ENCODE data around the gene CARD19. TPM values are rescaled to one million over a fixed set of nuclear protein-coding genes. Genes with fewer than 3 reads are reported as not detected.
A peak's percentile ranks its signal among the peaks of the same experiment; 100 is the strongest.

Gene CARD19
- total RNA-seq, 4 donors from 2014 or later: 34.7 to 74.4 (median 58.9) TPM

DNA sequence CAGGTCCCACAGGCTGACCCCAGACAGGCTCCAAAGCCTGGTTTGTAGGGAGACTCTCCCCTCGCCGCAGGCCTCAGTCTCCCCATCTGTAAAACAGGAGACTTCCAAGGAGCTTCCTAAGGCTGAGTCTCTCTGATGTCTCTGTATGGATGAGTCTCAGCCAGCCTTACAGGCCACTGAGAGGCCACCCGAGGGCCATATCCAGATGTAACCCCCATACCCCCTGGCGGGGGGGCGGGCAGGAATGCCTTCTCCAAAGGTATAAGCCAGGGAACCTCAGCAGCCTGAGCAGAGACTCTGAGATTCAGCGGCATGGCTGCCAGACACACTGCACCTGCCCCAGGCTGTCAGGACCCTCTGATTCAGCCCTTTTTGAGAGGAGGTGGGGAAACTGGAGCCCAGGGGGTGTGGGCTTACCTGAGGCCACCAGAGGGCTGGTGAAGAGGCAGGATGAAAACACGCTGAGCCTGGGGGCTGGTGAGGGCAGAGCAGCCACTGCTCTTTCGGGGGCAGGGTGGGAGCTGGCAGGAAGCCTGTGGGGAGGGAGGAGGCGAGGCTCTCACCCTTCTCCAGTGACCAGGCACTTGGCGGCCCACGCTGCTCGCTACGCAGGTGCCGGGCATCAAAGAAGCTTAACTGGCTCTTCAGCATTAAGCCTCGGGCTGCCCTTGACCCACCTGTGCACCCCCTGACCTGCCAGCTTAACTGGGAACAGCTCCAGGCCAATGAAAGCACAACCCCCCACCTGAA lies 43.1 kb upstream of the CARD19 start:
- TF ChIP-seq CTCF (IDR thresholded peaks at IDR 0.05) (no peak), POLR2A (IDR thresholded peaks at IDR 0.05) (no peak)
- Histone ChIP-seq H3K9me3 (no peaks in the 10 kb centered on the region), H3K27me3 (no peaks in the 10 kb centered on the region), H3K4me3 (no peak overlapping the region), H3K36me3 (no peaks in the 10 kb centered on the region), H3K27ac (no peak overlapping the region), H3K4me1 (peaks cover 0 to 4% (median 0%) of the 10 kb centered on the region in 4 donors)
- no peak for DNase-seq

- no peak overlapping the region for H3K27ac ChIP-seq
- H3K9me3 ChIP-seq: no peaks in the 10 kb centered on the region
- no peaks in the 10 kb centered on the region for H3K27me3 ChIP-seq
- no peak for DNase-seq
- no peaks in the 10 kb centered on the region for H3K36me3 ChIP-seq
- H3K4me3 ChIP-seq: no peak overlapping the region
- peaks cover 0 to 11% (median 7%) of the 10 kb centered on the region in 4 donors for H3K4me1 ChIP-seq
- TF ChIP-seq POLR2A (IDR thresholded peaks at IDR 0.05) (no peak), CTCF (IDR thresholded peaks at IDR 0.05) (no peak)
Observed at GRCh38 chr9:93053781-93054331, 42.2 kb upstream of the CARD19 start.

GRCh38 chr9:93054758-93055704 lies 41.0 kb upstream of the CARD19 start:
- DNase-seq: no peak
- no peaks in the 10 kb centered on the region for H3K36me3 ChIP-seq
- H3K9me3 ChIP-seq: no peaks in the 10 kb centered on the region
- TF ChIP-seq POLR2A (IDR thresholded peaks at IDR 0.05) (no peak), CTCF (IDR thresholded peaks at IDR 0.05) (no peak)
- H3K4me1 ChIP-seq: peaks cover 0 to 16% (median 13%) of the 10 kb centered on the region in 4 donors
- no peak overlapping the region for H3K27ac ChIP-seq
- H3K4me3 ChIP-seq: no peak overlapping the region
- H3K27me3 ChIP-seq: no peaks in the 10 kb centered on the region

- Histone ChIP-seq H3K27ac (peak overlapping the region in 2 of 4 donors; percentile 95 to 97), H3K4me3 (no peak overlapping the region), H3K27me3 (no peaks in the 10 kb centered on the region), H3K9me3 (no peaks in the 10 kb centered on the region), H3K36me3 (no peaks in the 10 kb centered on the region), H3K4me1 (peaks cover 0 to 35% (median 33%) of the 10 kb centered on the region in 4 donors)
- no peak for DNase-seq
- TF ChIP-seq POLR2A (IDR thresholded peaks at IDR 0.05): no peak
- no peak for TF ChIP-seq CTCF (IDR thresholded peaks at IDR 0.05)
Observed at GRCh38 chr9:93057042-93057702, 38.8 kb upstream of the CARD19 start.

DNA sequence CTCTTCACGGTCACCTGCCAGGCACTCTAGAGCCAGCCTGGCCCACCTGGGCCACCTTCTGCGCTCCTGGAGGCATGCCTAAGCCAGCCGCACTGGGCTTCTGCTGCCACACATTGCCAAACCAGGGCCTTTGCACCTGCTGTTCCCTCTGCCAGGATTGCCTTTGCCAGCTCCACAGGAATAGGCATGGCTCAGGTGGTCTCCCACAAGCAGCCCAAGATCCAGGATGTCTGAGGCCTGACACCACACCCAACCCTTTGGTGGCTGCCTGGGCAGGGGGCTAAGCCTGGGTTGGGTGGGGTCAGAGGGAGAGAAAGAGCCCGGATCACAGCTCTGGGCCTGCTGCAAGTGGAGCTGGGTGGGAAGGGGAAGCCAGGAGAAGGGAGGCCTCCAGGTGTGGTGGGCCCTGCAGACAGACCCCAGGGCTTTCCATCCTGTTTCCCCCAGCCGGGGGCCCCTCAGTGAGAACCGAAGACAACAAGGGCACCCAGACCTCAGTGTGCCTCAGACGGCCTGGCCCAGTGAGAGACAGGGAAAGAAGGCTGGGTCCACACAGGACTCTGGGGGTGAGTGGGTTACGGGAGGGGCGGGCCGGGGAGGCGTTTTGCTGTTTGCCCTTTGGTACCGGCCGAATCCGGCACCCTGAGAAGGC lies 38.2 kb upstream of the CARD19 start:
- Histone ChIP-seq H3K4me1 (peaks cover 0 to 42% (median 38%) of the 10 kb centered on the region in 4 donors), H3K27me3 (no peaks in the 10 kb centered on the region), H3K36me3 (no peaks in the 10 kb centered on the region), H3K27ac (peak overlapping the region; percentile 80 to 97 (median 88)), H3K9me3 (no peaks in the 10 kb centered on the region), H3K4me3 (peak overlapping the region in 2 of 4 donors; percentile 67 to 71)
- no peak for TF ChIP-seq CTCF (IDR thresholded peaks at IDR 0.05)
- TF ChIP-seq POLR2A (IDR thresholded peaks at IDR 0.05): no peak
- peak in 1 of 3 donors; percentile 47 for DNase-seq

All from Peyer's patch (tissue), 4 donors.